Lung (tissue), 12 donors: ENCODE results near the gene CAPN13. TPM values are rescaled to one million over a fixed set of nuclear protein-coding genes. Genes with fewer than 3 reads are reported as not detected.

Experiments
- ATAC-seq: fragments of 200-7000 bp; cut with Tn5 transposase; one replicate; pipeline ENCODE4 v1.9.1; 2020; ENCODE audit warnings: moderate number of reproducible peaks; ENCODE audit not compliant: insufficient read depth, low FRiP score
- DNase-seq, 3 donors: peaks; one replicate each; pipeline ENCODE4 v3.0.0-alpha.2; 2013 to 2017
- H3K27ac ChIP-seq, 2 donors: one replicate each; pipeline ENCODE4 v1.5.1; 2013; ENCODE audit warnings: mild to moderate bottlenecking in 2 of 2, moderate library complexity in 2 of 2, control low read depth in 1 of 2, inconsistent platforms in 1 of 2, low read depth in 1 of 2, low read length in 1 of 2
- H3K27me3 ChIP-seq, 3 donors: one replicate each; pipeline ENCODE4 v1.5.1; 2013; ENCODE audit warnings: low read length in 2 of 3; ENCODE audit not compliant: control insufficient read depth in 3 of 3, insufficient read depth in 3 of 3
- H3K36me3 ChIP-seq, 4 donors: one replicate each; pipeline ENCODE4 v1.5.1; 2013; ENCODE audit warnings: low read length in 4 of 4, mild to moderate bottlenecking in 1 of 4, moderate library complexity in 1 of 4; ENCODE audit not compliant: control insufficient read depth in 4 of 4, insufficient read depth in 4 of 4
- H3K4me1 ChIP-seq, 5 donors: one replicate each; pipeline ENCODE4 v1.5.1; 2013; ENCODE audit warnings: low read length in 5 of 5, mild to moderate bottlenecking in 2 of 5, moderate library complexity in 1 of 5; ENCODE audit not compliant: control insufficient read depth in 5 of 5, insufficient read depth in 5 of 5
- H3K4me3 ChIP-seq: one replicate; pipeline ENCODE4 v1.5.1; 2013; ENCODE audit warnings: mild to moderate bottlenecking, control low read depth, moderate library complexity
- H3K9ac ChIP-seq, 2 donors: one replicate each; pipeline ENCODE4 v1.5.1; 2013; ENCODE audit warnings: low read length in 2 of 2, control low read depth in 1 of 2; ENCODE audit not compliant: insufficient read depth in 1 of 2
- H3K9me3 ChIP-seq, 4 donors: one replicate each; pipeline ENCODE4 v1.5.1; 2013; ENCODE audit warnings: low read length in 3 of 4, mild to moderate bottlenecking in 1 of 4, moderate library complexity in 1 of 4; ENCODE audit not compliant: control insufficient read depth in 4 of 4, insufficient read depth in 3 of 4
- WGBS, 2 donors: extraction: QIAGEN DNeasy Blood & Tissue Kit; methylation state at CpG; one replicate each; pipeline ENCODE4 v1.1.7; 2013; 5-methylcytosine and 5-hydroxymethylcytosine counted together
- polyA plus RNA-seq, 2 donors: library from polyadenylated mRNA; stranded (reverse); fragments of 200-250 nt; gene quantifications; one replicate each; pipeline ENCODE4 v1.2.1, GENCODE V29; 2013
- total RNA-seq, 2 donors: library from RNA; depleted of rRNA in 1 of 2; stranded (reverse); fragments of >200 nt in 1 of 2; gene quantifications; one replicate each; pipeline ENCODE4 v1.2.1, GENCODE V29; 2014 to 2021
- TF ChIP-seq, protein P1 (sequence below): IDR thresholded peaks from 2 replicates; pipeline ENCODE4 v1.5.1; 2012; ENCODE audit warnings: mild to moderate bottlenecking; ENCODE audit errors: control extremely low read depth, extremely low read depth
- donor health status: control.
- donor health status: control.
- donor health status: Bipolar disorder and iron deficiency.
- donor health status: healthy.
- donor health status: DM: yes; HTN: yes; CAD: no.

CAPN13 gene
- total and polyA plus RNA-seq, 4 donors: 6.6 to 31.6 (median 8.2) TPM

DNA sequence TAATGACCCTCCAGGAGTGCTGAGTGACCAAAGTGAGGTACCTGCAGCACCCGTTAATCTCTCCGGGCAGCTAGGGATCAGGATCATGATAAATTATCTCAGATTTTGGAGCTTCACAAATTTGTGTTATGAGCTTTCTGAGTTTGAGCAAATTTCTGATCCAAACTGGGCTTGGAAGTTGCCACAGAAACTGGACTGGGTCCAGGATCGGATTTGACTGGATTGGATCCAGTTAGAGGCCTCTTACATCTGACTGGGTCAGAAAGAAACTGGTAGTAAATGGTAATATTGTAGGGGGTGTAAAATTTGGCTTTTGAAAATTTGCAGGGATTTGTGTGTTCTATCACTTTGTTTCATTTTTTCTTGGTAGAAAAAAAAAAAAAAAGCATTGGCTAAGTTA lies 19.7 kb upstream of the CAPN13 start:
- Histone ChIP-seq H3K36me3 (no peaks in the 10 kb centered on the region), H3K27me3 (no peaks in the 10 kb centered on the region), H3K4me1 (no peaks in the 10 kb centered on the region), H3K9me3 (peaks cover 0 to 4% (median 3%) of the 10 kb centered on the region in 4 donors), H3K27ac (no peak overlapping the region), H3K9ac (no peak overlapping the region), H3K4me3 (no peak overlapping the region)
- ATAC-seq (no peak), DNase-seq (no peak)
- TF ChIP-seq, protein P1, sequence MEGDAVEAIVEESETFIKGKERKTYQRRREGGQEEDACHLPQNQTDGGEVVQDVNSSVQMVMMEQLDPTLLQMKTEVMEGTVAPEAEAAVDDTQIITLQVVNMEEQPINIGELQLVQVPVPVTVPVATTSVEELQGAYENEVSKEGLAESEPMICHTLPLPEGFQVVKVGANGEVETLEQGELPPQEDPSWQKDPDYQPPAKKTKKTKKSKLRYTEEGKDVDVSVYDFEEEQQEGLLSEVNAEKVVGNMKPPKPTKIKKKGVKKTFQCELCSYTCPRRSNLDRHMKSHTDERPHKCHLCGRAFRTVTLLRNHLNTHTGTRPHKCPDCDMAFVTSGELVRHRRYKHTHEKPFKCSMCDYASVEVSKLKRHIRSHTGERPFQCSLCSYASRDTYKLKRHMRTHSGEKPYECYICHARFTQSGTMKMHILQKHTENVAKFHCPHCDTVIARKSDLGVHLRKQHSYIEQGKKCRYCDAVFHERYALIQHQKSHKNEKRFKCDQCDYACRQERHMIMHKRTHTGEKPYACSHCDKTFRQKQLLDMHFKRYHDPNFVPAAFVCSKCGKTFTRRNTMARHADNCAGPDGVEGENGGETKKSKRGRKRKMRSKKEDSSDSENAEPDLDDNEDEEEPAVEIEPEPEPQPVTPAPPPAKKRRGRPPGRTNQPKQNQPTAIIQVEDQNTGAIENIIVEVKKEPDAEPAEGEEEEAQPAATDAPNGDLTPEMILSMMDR: no peak
- WGBS, 2 donors: 83 to 85% methylated on average over 3 of the region's 3 CpGs

DNA sequence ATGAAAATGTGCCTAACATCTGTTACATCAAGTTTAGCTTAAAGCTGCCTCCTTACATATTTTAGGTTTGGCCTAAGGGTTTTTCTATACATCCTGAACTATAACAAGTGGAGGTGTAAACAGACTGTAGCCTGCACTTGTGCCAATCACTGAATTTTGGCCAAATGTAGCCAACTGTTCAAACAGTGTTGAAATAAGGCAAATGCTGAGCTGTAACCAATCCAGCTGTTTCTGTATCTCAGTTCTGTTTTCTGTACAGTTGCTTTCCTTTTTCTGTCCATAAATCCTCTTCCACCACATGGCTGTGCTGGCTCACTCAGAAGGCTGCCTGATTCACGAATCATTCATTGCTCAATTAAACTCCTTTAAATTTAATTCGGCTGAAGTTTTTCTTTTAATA lies 19.2 kb upstream of the CAPN13 start:
- no peak for ATAC-seq
- TF ChIP-seq, protein P1: no peak
- no peak overlapping the region for H3K27ac ChIP-seq
- WGBS, 2 donors: 80 to 84% methylated on average over 2 of the region's 2 CpGs
- no peaks in the 10 kb centered on the region for H3K36me3 ChIP-seq
- no peak overlapping the region for H3K9ac ChIP-seq
- H3K4me3 ChIP-seq: no peak overlapping the region
- H3K9me3 ChIP-seq: peaks cover 0 to 4% (median 3%) of the 10 kb centered on the region in 4 donors
- no peaks in the 10 kb centered on the region for H3K4me1 ChIP-seq
- DNase-seq: no peak
- no peaks in the 10 kb centered on the region for H3K27me3 ChIP-seq

DNA sequence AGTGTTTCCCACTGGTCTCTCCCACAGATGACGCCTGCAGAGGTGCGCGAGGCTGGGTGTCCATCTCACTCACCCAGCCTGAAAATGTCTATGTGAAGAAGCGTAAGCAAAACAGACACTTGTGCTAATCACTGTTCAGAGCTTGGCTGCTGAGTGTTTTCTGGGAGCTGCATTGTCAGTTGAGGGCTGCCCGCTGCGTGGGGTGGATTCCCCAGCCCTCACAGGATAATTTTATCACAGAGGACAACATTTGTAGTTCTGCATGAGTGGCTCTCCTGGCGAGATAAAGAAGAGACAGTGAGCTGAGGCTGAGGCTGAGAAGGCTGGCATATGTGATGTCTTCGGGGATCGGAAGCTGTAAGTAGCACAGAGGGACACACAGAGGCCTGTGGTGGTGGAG lies 16.2 kb upstream of the CAPN13 start:
- H3K27ac ChIP-seq: no peak overlapping the region
- no peak overlapping the region for H3K4me3 ChIP-seq
- H3K9me3 ChIP-seq: peaks cover 0 to 4% (median 1%) of the 10 kb centered on the region in 4 donors
- no peaks in the 10 kb centered on the region for H3K4me1 ChIP-seq
- ATAC-seq (no peak), DNase-seq (no peak)
- no peaks in the 10 kb centered on the region for H3K27me3 ChIP-seq
- no peak overlapping the region for H3K9ac ChIP-seq
- TF ChIP-seq, protein P1: no peak
- 82 to 93% methylated on average over 9 of the region's 9 CpGs for WGBS, 2 donors
- no peaks in the 10 kb centered on the region for H3K36me3 ChIP-seq

DNA sequence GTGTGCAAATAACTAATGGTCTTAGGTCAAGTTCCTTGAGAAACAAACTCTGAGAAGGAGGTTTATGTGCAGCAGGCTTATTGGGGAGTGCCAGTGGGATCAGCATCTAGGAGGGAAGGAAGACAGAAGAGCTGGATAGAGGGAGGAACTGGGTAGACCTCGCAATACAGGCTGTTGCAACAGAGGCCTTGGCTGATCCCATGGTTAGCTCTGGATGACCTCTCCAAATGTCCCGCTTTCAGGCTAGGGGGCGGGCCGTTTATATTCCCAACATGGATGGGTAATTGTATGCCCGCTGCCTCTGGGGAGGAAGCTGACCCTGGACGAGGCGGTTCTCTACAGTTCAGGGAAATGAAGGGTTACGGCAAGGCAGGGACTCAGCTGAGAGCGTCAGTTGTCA lies 14.7 kb upstream of the CAPN13 start:
- ATAC-seq: no peak
- no peaks in the 10 kb centered on the region for H3K27me3 ChIP-seq
- peaks cover 0 to 4% (median 1%) of the 10 kb centered on the region in 4 donors for H3K9me3 ChIP-seq
- no peak overlapping the region for H3K9ac ChIP-seq
- H3K4me1 ChIP-seq: no peaks in the 10 kb centered on the region
- H3K27ac ChIP-seq: no peak overlapping the region
- no peaks in the 10 kb centered on the region for H3K36me3 ChIP-seq
- no peak for DNase-seq
- TF ChIP-seq, protein P1: no peak
- H3K4me3 ChIP-seq: no peak overlapping the region
- 80 to 87% methylated on average over 9 of the region's 9 CpGs for WGBS, 2 donors
